GM19397 (cell line): ENCODE measurements around the gene HP1BP3.
"Not testable (repeated sequence)": the region's sequence is repeated elsewhere in the genome, so short reads cannot be mapped to it uniquely, and the experiment has no call there.

ENCODE experiments used
- ATAC-seq: cut with Tn5 transposase; IDR thresholded peaks from one replicate; pipeline ENCODE4 v1.9.1; 2021; ENCODE audit warnings: mild to moderate bottlenecking, moderate library complexity; ENCODE audit not compliant: unreplicated experiment

The HP1BP3 gene

GRCh38 chr1:20727746-20728316, 59.3 kb downstream of the HP1BP3 start:
- ATAC-seq = no peak

DNA sequence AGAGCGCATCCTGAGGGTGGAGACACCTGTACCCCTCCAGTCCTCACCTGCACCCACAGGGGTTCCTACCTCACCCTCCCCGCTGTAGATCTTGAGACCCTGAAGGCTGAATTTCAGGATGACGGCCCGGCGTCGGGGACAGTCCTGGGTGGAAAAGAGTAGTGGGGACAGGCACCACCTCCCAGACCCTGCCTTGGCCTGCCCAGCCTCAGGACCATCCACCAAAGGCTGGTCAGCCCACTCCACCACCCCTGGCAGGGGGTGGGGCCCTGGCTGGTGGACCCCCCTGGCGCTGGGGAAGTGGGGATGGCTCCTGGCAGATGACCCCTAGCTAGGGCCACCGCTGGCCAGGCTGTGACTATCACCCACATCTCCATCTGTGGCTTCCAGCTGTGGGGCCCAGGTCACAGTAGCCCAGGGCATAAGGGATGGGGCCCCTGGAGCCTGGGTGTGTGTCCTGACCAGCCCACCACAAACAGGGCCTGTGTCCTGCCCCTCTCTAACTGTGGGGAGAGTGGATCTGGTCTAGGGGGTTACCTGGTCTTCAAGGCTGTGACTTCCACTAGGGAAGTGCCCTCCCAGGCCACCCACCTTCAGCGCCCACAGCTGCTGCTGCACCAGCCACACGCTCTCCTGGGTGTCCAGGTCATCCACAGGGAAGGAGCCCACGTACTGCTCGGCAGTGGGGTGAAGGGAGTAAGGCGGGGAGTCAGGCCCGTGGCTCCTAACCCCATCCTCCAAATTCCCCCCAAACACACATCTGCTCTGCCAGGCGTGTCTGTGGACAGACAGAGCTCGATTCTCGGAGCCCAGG, 60.0 kb downstream of the HP1BP3 start:
- no peak for ATAC-seq

GRCh38 chr1:20726118-20726911, 60.8 kb downstream of the HP1BP3 start:
- no peak for ATAC-seq

GRCh38 chr1:20725189-20726117, 61.7 kb downstream of the HP1BP3 start:
- no peak for ATAC-seq

DNA sequence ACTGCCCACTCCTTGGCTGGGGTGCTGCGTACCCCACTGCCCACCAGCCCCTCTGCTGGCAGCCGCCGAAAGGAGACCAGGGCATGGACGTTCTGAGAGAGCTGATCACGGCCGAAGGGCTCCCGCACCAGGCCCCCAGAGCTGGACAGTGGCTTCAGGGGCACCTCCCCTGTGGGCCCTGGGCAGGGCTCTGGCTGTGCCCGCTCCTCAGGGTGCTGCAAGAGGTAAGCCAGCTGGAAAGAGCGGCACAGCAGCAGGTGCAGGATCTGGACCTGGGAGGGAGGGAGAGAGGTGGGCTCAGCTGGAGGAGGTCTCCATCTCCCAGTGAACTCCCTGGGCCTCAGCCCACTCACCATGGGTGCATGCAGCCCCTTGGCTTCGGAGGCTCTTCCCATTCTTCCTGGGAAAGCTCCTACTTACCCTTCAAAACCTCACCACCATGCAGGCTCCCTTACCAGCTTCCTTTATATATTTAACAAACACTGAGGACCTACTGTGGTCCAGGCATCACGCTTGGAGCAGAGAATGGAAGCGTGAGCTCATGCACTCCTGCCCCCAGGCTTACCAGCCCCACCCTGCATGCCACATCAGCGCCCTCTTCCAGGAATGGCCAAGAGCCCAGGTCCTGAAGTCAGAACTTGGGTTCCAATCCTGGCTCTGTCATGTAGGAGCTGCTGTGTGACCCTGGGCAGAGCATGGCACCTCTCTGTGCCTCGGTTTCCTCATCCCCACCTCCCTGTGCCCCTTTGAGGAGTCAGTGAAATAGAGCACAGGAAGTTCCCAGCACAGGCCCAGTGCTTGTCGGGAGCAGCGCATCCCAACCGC, 62.5 kb downstream of the HP1BP3 start:
- no peak for ATAC-seq

DNA sequence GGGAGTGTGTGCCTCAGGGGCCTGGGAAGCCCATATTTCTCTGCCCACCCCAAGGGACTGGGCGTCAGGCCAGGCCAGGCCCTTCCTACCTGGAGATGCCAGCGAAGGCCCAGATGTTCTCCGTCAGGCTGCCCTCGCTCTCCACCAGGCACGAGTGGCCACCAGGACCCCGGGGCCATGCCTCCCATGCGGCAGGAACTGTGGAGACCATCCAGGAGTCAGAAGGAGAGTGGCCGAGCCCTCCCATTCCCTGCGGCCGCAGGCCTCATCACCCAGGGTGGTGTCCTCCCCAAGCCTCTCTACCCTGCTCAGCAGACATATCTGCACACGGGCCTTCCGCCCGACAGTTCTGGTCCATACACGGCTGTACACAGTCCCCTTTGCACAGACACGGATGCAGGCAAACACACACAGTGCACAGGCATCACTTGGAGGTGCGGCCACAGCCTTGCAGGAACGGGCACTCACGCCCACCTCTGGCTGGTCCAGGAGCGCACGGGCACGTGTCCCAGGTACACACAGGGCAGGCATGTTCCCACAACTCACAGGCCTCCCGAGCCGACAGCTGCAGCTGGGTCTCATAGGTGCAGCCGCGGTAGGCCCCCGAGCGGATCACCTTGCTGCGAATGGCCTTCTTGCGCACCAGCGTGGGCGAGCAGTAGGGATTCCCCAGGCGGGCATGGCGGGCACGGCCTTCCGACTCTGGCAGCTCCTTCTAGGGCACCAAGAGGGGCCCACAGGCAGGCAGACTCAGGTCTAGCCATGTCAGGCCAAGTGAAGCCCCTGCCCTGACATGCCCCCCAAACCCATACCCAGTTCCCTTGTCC, 63.4 kb downstream of the HP1BP3 start:
- no peak for ATAC-seq

- ATAC-seq = no peak
These were observed 64.0 kb downstream of the HP1BP3 start for GRCh38 chr1:20723159-20723536.

GRCh38 chr1:20721117-20722061, 65.7 kb downstream of the HP1BP3 start:
- ATAC-seq = no peak

DNA sequence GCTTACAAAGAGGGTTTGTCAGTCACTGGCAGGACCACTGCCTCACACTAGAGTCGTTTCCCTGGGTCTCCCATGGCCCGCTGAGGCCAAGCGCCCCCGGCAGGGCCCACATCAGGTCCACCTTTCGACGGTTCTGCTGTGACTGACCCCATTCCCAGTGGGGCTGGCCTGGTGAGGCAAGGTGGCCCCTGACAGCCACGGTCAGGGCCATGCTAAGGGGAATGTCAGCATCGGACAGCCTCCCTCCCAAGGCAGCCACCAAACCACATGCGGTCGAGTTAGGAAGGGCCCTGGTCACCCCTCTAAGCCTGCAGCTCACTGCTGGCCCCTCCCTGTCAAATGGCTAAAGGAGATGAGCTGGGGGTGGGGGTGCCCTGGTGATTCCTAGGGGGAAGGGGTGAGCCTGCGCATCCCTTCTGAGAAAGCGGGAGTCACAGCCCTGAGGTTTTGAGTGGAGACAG, 66.4 kb downstream of the HP1BP3 start:
- no peak for ATAC-seq

DNA sequence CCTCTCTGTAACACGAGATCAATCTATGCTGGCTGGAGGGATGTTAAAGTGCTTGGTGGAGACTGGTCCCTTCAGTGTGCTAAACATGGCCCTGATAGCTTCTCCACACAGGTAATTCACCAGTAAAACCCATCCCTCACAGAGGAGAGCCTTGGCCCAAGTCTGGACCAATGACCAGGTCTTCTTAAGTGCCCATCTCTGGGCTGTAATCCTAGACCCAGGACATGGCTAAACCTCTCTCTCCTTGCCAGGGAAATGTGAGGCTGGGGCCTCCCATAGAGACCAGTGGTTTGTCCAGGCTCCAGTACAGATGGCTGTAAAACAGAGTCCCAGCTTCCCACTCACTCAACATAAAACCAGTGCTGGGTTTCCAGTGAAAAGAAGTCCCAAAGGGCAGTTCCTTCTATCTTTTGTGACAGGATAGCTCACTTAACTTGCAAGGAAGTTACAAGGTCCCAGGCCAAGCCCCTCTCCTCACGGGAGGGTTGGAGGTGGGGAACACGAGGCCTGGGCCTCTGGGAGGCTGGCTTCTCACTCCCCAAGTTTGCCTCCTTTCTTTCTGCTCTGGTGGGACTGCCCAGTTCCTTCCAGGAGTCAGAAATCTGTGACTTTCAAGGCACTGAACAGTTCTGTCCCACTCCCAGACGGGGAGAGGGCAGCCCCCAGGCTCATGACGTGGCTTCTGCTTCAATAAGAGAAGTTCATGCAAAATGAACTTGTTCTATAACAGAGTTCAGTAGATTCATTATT, 67.1 kb downstream of the HP1BP3 start:
- ATAC-seq = no peak

- no peak for ATAC-seq
These were observed 67.8 kb downstream of the HP1BP3 start for GRCh38 chr1:20719261-20719660.

DNA sequence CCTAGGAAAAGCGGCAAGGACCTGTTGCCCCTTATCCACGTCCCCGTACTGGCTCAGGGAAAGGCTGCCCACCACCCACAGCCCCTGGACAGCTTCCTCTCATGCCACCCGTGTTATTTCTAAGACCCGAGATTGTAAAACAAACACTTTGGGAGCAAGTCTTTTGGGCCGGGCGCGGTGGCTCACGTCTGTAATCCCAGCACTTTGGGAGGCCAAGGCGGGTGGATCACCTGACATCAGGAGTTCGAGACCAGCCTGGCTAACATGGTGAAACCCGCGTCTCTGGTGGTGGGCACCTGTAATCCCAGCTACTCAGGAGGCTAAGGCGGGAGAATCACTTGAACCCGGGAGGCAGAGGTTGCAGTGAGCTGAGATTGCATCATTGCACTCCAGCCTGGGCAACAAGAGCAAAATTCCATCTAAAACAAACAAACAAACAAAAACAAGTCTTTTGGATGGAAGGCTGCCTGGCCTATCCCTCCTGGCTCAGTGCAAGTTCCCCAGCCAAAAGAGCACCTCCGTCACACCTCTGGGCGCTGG, 68.7 kb downstream of the HP1BP3 start:
- not testable (repeated sequence) for ATAC-seq

- ATAC-seq = no peak
These were observed 69.4 kb downstream of the HP1BP3 start, which contains the start of gene KIF17 for GRCh38 chr1:20717452-20718342. TSS of gene KIF17 (minus strand) at chr1:20718007. CDS start at chr1:20717706, 301 bp downstream.

GRCh38 chr1:20716232-20716631, 70.9 kb downstream of the HP1BP3 start:
- ATAC-seq = no peak

- no peak for ATAC-seq
These were observed 71.7 kb downstream of the HP1BP3 start for GRCh38 chr1:20715406-20715805.

DNA sequence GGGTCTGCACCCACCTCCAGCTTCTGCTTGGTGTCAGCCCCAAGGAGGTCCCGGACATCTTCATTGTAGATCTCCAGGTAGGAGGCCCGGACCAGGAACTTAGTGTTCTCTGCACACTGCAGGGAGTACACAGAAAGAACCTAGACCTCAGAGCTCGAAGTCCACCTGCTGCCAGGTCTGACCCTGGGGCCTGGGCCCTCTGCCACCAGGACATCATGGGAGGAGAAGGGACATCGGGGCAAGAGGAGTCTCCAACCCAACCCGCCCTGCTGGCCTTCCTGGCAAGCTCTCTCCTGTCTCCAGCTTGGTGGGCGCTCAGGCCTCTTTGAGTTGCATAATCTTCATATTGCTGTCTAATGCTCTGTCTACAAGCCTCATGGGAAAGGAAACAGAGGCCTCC, 73.7 kb downstream of the HP1BP3 start:
- ATAC-seq = no peak
